AML-193 (cell line): ENCODE results near the gene HTR3C.

Source experiments
- DNase-seq, 2 experiments: peaks; one replicate each; lab custom pipeline; 2025; lab: John Stamatoyannopoulos, UW

Gene HTR3C

DNA sequence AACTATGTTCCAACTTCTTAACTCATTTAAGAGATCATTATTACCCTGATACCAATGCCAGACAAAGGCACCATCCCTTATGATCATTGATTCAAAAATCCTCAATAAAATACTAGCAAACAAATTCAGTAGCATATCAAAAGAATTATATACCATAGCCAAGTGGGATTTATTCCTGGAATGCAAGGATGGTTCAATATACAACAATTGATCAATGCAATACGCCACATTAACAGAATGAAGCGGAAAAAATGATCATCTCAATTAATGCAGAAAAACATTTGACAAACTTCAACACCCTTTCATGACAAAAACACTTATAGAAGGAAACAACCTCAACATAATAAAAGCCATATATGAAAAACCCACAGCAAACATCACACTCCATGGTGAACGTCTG lies 39.4 kb downstream of the HTR3C start:
- no peak for DNase-seq

DNA sequence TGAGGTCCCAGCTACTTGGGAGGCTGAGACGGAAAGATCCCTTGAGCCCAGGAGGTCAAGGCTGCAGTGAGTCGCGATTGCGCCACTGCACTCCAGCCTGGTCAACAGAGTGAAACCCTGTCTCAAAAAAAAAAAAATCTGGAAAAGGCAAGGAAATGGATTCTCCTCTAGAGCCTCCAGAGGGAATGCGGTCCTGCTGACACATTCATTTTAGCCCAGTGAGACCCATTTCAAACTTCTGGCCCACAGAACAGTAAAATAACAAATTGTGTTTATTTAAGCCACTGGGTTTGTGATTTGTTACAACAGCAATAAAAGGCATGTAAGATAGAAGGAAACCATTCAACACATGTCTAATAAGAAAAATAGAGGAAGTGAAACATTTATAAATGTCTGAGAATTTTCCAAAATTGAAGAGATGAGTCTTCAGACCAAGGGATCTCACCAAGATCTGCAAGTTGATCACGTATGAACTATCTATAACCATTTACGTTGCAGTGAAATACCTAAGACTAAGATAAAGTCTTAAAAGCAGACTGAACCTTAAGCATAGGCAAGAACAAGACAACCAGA lies 44.0 kb downstream of the HTR3C start, which contains the start of gene HTR3E:
HTR3E (plus strand) TSS at position 254 of the 573 bp plus-strand sequence. CDS start 466 bp downstream, outside the sequence.
- DNase-seq, result no peak

DNA sequence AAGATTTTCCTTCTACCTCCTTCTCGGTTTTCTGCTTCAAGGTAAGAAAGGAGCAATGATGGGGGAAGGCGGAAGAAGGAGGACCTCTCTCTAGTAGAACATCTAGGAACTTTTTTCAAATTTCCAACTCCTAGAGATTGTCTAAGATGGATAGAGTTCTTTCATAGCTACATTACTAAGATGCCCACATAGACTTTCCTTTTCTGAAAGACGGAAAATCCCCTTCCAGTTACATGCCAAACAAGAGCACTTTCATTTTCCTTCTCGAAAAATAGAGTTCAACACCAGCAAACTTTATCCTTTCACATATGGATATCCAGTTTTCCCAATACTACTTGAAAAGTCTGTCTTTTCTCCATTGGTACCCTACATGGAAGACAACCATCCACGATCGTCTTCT lies 44.7 kb downstream of the HTR3C start:
- DNase-seq, result no peak

DNA sequence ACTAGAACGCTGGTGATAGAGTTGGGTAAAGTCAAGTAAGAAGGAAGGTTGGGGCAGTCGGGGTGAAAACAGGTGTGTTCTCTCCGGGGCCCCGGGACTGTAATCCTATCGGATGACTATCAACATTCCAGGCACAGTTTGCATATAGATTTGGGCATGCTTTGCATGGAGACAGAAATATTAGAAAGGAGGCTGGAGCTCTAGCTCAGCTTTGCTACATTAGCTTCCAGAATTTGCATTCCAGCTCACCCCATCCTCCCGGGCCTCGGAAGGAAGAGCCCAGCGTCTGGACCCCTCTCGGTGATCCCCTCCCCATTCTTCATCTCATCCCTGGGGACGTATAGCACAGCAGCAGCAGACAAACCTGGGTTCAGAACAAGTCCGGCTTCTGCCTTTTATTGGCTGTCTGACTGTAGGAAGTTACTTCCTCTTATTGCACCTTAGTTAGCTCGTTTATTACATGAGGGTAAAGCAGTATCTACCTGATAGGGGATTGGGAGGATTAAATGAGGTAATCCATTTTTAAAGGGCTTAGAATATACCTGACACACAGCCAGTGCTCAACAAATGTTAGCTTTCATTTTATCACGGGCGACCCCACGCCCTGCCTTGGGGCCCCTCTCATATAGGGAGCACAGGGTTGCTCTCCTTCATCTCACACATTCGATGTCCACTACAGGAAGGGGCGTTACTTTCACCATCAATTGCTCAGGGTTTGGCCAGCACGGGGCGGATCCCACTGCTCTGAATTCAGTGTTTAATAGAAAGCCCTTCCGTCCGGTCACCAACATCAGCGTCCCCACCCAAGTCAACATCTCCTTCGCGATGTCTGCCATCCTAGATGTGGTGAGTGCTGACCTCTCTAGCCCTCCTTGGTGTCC lies 47.2 kb downstream of the HTR3C start:
- no peak for DNase-seq
